HTR-8/SVneo (cell line): ENCODE data around the gene KRTAP19-4.
"Not testable (repeated sequence)": the region's sequence is repeated elsewhere in the genome, so short reads cannot be mapped to it uniquely, and the experiment has no call there.

Experiments used
- DNase-seq: peaks from one replicate; pipeline ENCODE4 v3.0.0; 2011; ENCODE audit warnings: low spot score, mixed read lengths; ENCODE audit not compliant: insufficient read length
- FAIRE-seq: peaks from 2 replicates; lab custom pipeline; 2011; peaks lifted over from hg19 to GRCh38; lab: Jason Lieb, UNC

KRTAP19-4 gene

GRCh38 chr21:30497065-30497464 is at the start of gene KRTAP19-4:
Gene KRTAP19-4 (minus strand): TSS chr21:30497165. CDS start chr21:30497110, 55 bp downstream.
- no peak for DNase-seq
- FAIRE-seq = no peak

GRCh38 chr21:30541764-30542163 is 44.8 kb upstream of the KRTAP19-4 start, which contains the start of gene KRTAP19-6:
Gene KRTAP19-6 (minus strand): TSS chr21:30541864. CDS start chr21:30541833, 31 bp downstream.
- no peak for FAIRE-seq
- no peak for DNase-seq

GRCh38 chr21:30518876-30519275 is 21.9 kb upstream of the KRTAP19-4 start:
- no peak for FAIRE-seq
- no peak for DNase-seq

GRCh38 chr21:30515681-30516080 is 18.7 kb upstream of the KRTAP19-4 start:
- FAIRE-seq = no peak
- DNase-seq = no peak

- DNase-seq, FAIRE-seq: not testable (repeated sequence)
Measured at GRCh38 chr21:30505621-30506205, 8.7 kb upstream of the KRTAP19-4 start.

GRCh38 chr21:30502041-30502440 is 5.1 kb upstream of the KRTAP19-4 start, which contains the start of gene KRTAP19-5:
Gene KRTAP19-5 (minus strand): TSS chr21:30502141. CDS start chr21:30502090, 51 bp downstream.
- DNase-seq = no peak
- no peak for FAIRE-seq

GRCh38 chr21:30491963-30492428 is 5.0 kb downstream of the KRTAP19-4 start, which contains the start of gene KRTAP19-3:
Gene KRTAP19-3 (minus strand): TSS chr21:30492013. CDS start chr21:30491957, 56 bp downstream.
- FAIRE-seq (no peak), DNase-seq (no peak)

GRCh38 chr21:30487336-30487735 is 9.6 kb downstream of the KRTAP19-4 start, which contains the start of gene KRTAP19-2:
Gene KRTAP19-2 (minus strand): TSS chr21:30487436. CDS start chr21:30487348, 88 bp downstream.
- DNase-seq (no peak), FAIRE-seq (no peak)

GRCh38 chr21:30486180-30486579 is 10.8 kb downstream of the KRTAP19-4 start:
- DNase-seq (no peak), FAIRE-seq (no peak)

GRCh38 chr21:30482130-30482529 is 14.8 kb downstream of the KRTAP19-4 start:
- FAIRE-seq (no peak), DNase-seq (no peak)

GRCh38 chr21:30480145-30480544 is 16.8 kb downstream of the KRTAP19-4 start, which contains the start of gene KRTAP19-1:
Gene KRTAP19-1 (minus strand): TSS chr21:30480367. CDS start chr21:30480317, 50 bp downstream.
- DNase-seq (no peak), FAIRE-seq (no peak)

- no peak for FAIRE-seq
Measured at GRCh38 chr21:30479259-30479658, 17.7 kb downstream of the KRTAP19-4 start.

GRCh38 chr21:30478004-30478403 is 19.0 kb downstream of the KRTAP19-4 start:
- DNase-seq = no peak
- FAIRE-seq = no peak

More at GRCh38 chr21:30479259-30479658, 17.7 kb downstream of the KRTAP19-4 start:
- DNase-seq = no peak

GRCh38 chr21:30468900-30469714 is 27.9 kb downstream of the KRTAP19-4 start:
- FAIRE-seq (no peak), DNase-seq (no peak)

- FAIRE-seq (no peak), DNase-seq (no peak)
Measured at GRCh38 chr21:30463713-30464112, 33.3 kb downstream of the KRTAP19-4 start.

- FAIRE-seq (no peak), DNase-seq (no peak)
Measured at GRCh38 chr21:30448514-30448913, 48.5 kb downstream of the KRTAP19-4 start.

- no peak for DNase-seq
- no peak for FAIRE-seq
Measured at GRCh38 chr21:30447056-30447455, 49.9 kb downstream of the KRTAP19-4 start.
